HG02623 (cell line): ENCODE measurements around the gene CDC6.

Experiments used
- ATAC-seq: cut with Tn5 transposase; IDR thresholded peaks from one replicate; pipeline ENCODE4 v1.9.1; 2021; ENCODE audit warnings: moderate library complexity; ENCODE audit not compliant: unreplicated experiment

CDC6 gene

GRCh38 chr17:40350689-40351358 lies 63.1 kb downstream of the CDC6 start:
- no peak for ATAC-seq

DNA sequence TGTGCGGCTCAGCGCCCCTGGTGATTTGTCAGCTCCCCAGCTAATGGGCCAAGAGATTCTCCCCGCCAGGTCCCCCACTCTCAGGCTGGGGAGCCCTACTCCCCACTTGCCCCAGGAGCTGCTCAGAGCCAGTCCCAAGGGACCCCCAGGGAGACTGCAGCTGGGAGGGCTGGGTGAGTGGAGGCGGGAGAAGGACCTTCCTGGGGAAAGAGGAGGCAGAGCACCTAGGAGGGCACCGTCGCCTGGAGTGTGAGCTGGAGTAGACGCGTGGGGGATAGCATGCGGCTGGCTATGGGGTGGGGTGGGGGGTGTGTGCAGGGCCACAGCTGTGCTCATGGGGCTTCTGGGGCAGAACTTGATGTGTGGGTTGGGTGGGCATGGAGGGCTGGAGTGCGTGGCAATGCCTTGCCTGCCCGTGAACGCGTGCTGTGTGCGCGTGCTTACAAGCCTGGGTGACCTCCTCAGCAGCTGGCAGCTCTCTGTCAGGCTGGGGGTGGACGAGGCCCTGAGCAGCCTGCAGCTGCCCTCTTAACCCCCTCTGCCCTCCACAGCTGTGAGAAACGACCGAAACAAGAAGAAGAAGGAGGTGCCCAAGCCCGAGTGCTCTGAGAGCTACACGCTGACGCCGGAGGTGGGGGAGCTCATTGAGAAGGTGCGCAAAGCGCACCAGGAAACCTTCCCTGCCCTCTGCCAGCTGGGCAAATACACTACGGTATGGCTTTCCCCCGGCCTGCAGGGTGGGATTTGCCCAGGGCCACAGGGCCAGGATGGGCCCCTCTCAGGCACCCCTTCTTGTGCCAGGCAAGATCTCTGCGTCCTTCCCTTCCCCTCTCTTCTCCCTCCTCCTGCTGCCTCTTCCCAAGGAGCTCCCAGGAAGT lies 63.9 kb downstream of the CDC6 start:
- no peak for ATAC-seq

- ATAC-seq: no peak
These were observed 64.6 kb downstream of the CDC6 start for GRCh38 chr17:40352237-40352778.

- ATAC-seq: no peak
These were observed 65.2 kb downstream of the CDC6 start for GRCh38 chr17:40352779-40353394.
